ENCODE results near the gene ZNG1F.
"Not testable (repeated sequence)": the region's sequence is repeated elsewhere in the genome, so short reads cannot be mapped to it uniquely, and the experiment has no call there.

GRCh38 chr9:41090922-41091321 lies 98.2 kb downstream of the ZNG1F start:
- not testable (repeated sequence) for TF ChIP-seq CTCF (IDR thresholded peaks at IDR 0.05); POLR2AphosphoS5 (IDR thresholded peaks at IDR 0.05; ENCODE audit: insufficient read depth in 1 of 2, low read depth in 1 of 2)
